Activated T-helper 1 cell treated with anti-CD3 and anti-CD28 coated beads, Interleukin-12 subunit alpha, Interleukin-12 subunit beta, Interleukin-2, Interleukin-4 antibody, amounts not matched to agents 30 ng/mL and 10 ng/mL and 1 ng/mL, durations not matched to agents 14 hours and 24 hours and 36 hours (primary cell): ENCODE results near the gene RAD17. TPM values are rescaled to one million over a fixed set of nuclear protein-coding genes. Genes with fewer than 3 reads are reported as not detected.
"Not testable (repeated sequence)": the region's sequence is repeated elsewhere in the genome, so short reads cannot be mapped to it uniquely, and the experiment has no call there.

ENCODE experiments used
- DNase-seq: peaks from one replicate; pipeline ENCODE4 v3.0.0; 2021; ENCODE audit warnings: low spot score
- H3K27ac Mint-ChIP-seq: one replicate; pipeline ENCODE4 v1.8.0; 2021; ENCODE audit warnings: mild to moderate bottlenecking, mixed read lengths
- H3K27me3 Mint-ChIP-seq: one replicate; pipeline ENCODE4 v1.8.0; 2022; ENCODE audit warnings: mild to moderate bottlenecking, moderate library complexity, mixed read lengths; ENCODE audit not compliant: insufficient read depth
- H3K36me3 Mint-ChIP-seq: one replicate; pipeline ENCODE4 v1.8.0; 2021; ENCODE audit warnings: low read depth, mixed read lengths
- H3K4me1 Mint-ChIP-seq: one replicate; pipeline ENCODE4 v1.8.0; 2021; ENCODE audit warnings: low read depth, mixed read lengths
- H3K4me3 Mint-ChIP-seq: one replicate; pipeline ENCODE4 v1.8.0; 2021; ENCODE audit warnings: mild to moderate bottlenecking, moderate library complexity, mixed read lengths
- H3K9me3 Mint-ChIP-seq: one replicate; pipeline ENCODE4 v1.8.0; 2021; ENCODE audit warnings: mixed read lengths
- intact Hi-C: fragments of 100-400 bp; cut with micrococcal nuclease; formaldehyde crosslinking; loops from one replicate; pipeline ENCODE4 v1.15.1; 2024
- total RNA-seq: library from RNA; stranded (reverse); gene quantifications from 2 replicates; pipeline ENCODE4 v1.2.3, GENCODE V29; 2022

Gene RAD17
- total RNA-seq, 1 donor from 2014 or later, result 22.0 TPM

- intact Hi-C loops, result no loop called here
- no peaks in the 10 kb centered on the region for H3K9me3 Mint-ChIP-seq
- no peak for DNase-seq
- H3K27ac Mint-ChIP-seq, result no peak overlapping the region
- H3K4me1 Mint-ChIP-seq, result no peaks in the 10 kb centered on the region
- no peak overlapping the region for H3K4me3 Mint-ChIP-seq
- no peaks in the 10 kb centered on the region for H3K36me3 Mint-ChIP-seq
- H3K27me3 Mint-ChIP-seq, result peaks cover 10% of the 10 kb centered on the region
Observed at GRCh38 chr5:69454460-69455249, 85.0 kb downstream of the RAD17 start.

DNA sequence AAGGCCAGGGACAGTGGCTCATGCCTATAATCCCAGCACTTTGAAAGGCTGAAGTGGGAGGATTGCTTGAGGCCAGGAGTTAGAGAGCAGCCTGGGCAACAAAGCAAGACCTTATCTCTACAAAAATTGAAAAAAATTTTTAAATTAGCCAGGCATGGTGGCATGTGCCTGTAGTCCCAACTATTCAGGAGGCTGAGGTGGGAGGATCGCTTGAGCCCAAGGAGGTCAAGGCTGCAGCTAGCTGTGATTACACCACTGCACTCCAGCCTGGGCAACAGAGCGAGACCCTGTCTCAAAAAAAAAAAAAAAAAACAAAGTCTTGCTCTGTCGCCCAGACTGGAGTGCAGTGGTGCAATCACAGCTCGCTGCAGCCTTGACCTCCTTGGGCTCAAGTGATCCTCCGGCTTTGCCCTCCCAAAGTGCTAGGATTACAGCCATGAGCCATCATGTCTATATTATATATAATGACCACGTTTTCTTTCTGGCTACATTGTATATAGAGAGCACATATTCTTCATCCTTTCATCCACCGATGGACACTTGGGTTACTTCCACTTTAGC is 85.9 kb downstream of the RAD17 start:
- H3K27me3 Mint-ChIP-seq, H3K4me1 Mint-ChIP-seq, intact Hi-C loops, H3K36me3 Mint-ChIP-seq, H3K27ac Mint-ChIP-seq, DNase-seq, H3K9me3 Mint-ChIP-seq, H3K4me3 Mint-ChIP-seq: not testable (repeated sequence)

DNA sequence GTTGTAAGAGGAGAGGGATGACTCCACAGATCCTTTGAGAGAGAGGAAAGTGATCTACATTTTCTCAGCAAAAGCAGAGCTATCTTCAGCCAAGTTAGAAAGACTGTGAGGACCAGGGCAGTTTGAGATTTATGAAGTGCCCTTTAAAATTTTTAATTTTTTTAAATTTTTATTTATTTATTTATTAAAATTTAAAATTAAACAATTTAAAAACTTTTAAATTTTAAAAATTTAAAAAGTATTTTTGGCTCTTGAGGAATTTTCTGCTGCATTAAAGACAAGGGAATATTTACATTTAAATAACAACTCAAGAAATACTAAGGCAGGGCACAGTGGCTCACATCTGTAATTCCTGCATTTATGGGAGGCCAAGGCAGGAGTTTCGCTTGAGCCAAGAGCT is 92.6 kb downstream of the RAD17 start:
- H3K9me3 Mint-ChIP-seq, result no peaks in the 10 kb centered on the region
- intact Hi-C loops, result no loop called here
- no peaks in the 10 kb centered on the region for H3K36me3 Mint-ChIP-seq

More for the DNA sequence above, 92.6 kb downstream of the RAD17 start:
- Mint-ChIP-seq H3K4me1 (no peaks in the 10 kb centered on the region), H3K27ac (no peak overlapping the region), H3K27me3 (peaks cover 4% of the 10 kb centered on the region), H3K4me3 (no peak overlapping the region)
- DNase-seq, result no peak

Other genes with a start within 250 kb of the RAD17 start
- gene CCNB1, start 202.7 kb upstream of the RAD17 start, total RNA-seq, result 106 and 115 TPM in 2 replicates
- gene CENPH, start 180.2 kb upstream of the RAD17 start, total RNA-seq, result 32.3 and 35.5 TPM in 2 replicates
- gene CDK7, start 134.9 kb upstream of the RAD17 start, total RNA-seq, result 42.4 and 49.2 TPM in 2 replicates
- gene CCDC125, start 37.0 kb upstream of the RAD17 start, total RNA-seq, result 8.9 and 10.9 TPM in 2 replicates
- 59.0 and 62.3 TPM in 2 replicates for gene AK6, start 298 bp upstream of the RAD17 start, total RNA-seq
- 60.0 and 65.0 TPM in 2 replicates for gene TAF9, start 298 bp upstream of the RAD17 start, total RNA-seq
- 0.23 and 0.32 TPM in 2 replicates for gene MARVELD2, start 45.3 kb downstream of the RAD17 start, total RNA-seq
- 0.10 and 0.12 TPM in 2 replicates for gene OCLN, start 123.0 kb downstream of the RAD17 start, total RNA-seq
- gene GTF2H2C, start 190.4 kb downstream of the RAD17 start, total RNA-seq, result 56.9 and 60.0 TPM in 2 replicates